ENCODE measurements around the gene RTL5. TPM values are rescaled to one million over a fixed set of nuclear protein-coding genes. Genes with fewer than 3 reads are reported as not detected.

RTL5 gene
- polyA plus RNA-seq, 1 donor (not counting 4 experiments of a cell fraction or from before 2014, with no cell fraction given): 0.09 TPM

DNA sequence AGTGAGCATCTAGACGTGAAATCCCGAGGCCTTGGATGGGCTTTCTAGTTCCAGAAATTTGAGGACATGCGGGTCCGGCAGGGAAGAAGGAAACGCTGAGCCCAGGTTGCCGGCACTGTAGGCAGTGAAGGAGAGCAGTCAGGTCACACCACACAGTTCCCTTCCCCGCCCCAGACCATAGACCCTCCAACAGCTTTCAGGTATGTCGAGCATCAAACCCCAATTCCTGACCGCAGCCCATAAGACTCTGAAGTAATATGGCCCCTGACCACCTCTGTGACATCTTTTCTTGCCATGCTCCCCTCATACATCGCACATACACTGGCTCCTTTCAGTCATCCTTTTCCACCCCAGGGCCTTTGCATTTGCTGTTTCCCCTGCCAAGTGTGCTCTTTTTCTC, 23.0 kb downstream of the RTL5 start:
- no peaks in the 10 kb centered on the region for H3K4me1 ChIP-seq (ENCODE audit: control insufficient read depth, extremely low read depth, insufficient read depth, low read length)
- no peak overlapping the region for H3K4me3 ChIP-seq (ENCODE audit: control insufficient read depth in 2 of 3, extremely low read depth in 1 of 3, insufficient read depth in 2 of 3, low read depth in 1 of 3, low read length in 3 of 3)
- H3K9ac ChIP-seq (ENCODE audit: control insufficient read depth, extremely low read depth, insufficient read depth, low read length): no peak overlapping the region
- H3K9me3 ChIP-seq (ENCODE audit: control insufficient read depth, low read depth, low read length): no peaks in the 10 kb centered on the region
- DNase-seq (ENCODE audit: low read depth, low spot score): no peak
- H3K4me2 ChIP-seq (ENCODE audit: control insufficient read depth, extremely low read depth, insufficient read depth, low read depth, low read length): no peak overlapping the region
- no peaks in the 10 kb centered on the region for H3K36me3 ChIP-seq (ENCODE audit: control insufficient read depth in 2 of 2, extremely low read depth in 1 of 2, insufficient read depth in 2 of 2, low read length in 2 of 2)
- FAIRE-seq: no peak
- no peaks in the 10 kb centered on the region for H4K20me1 ChIP-seq (ENCODE audit: control insufficient read depth, extremely low read depth, insufficient read depth, low read length)
- dilution Hi-C loops (cut with MboI; ENCODE audit: extremely low pct_ligation_motif_present, low sequenced_read_pairs): no loop called here
- TF ChIP-seq, protein P1, sequence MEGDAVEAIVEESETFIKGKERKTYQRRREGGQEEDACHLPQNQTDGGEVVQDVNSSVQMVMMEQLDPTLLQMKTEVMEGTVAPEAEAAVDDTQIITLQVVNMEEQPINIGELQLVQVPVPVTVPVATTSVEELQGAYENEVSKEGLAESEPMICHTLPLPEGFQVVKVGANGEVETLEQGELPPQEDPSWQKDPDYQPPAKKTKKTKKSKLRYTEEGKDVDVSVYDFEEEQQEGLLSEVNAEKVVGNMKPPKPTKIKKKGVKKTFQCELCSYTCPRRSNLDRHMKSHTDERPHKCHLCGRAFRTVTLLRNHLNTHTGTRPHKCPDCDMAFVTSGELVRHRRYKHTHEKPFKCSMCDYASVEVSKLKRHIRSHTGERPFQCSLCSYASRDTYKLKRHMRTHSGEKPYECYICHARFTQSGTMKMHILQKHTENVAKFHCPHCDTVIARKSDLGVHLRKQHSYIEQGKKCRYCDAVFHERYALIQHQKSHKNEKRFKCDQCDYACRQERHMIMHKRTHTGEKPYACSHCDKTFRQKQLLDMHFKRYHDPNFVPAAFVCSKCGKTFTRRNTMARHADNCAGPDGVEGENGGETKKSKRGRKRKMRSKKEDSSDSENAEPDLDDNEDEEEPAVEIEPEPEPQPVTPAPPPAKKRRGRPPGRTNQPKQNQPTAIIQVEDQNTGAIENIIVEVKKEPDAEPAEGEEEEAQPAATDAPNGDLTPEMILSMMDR (optimal IDR thresholded peaks at IDR 0.05 in 1 of 3, IDR thresholded peaks at IDR 0.05 in 1 of 3, conservative IDR thresholded peaks at IDR 0.05 in 1 of 3; ENCODE audit: extremely low read depth in 1 of 3, insufficient read depth in 2 of 3, low read length in 3 of 3): no peak
- TF ChIP-seq EZH2 (IDR thresholded peaks at IDR 0.05; ENCODE audit: low read length): no peak
- H3K27ac ChIP-seq (ENCODE audit: control insufficient read depth, insufficient read depth, low read length): no peak overlapping the region
- peaks cover 31% of the 10 kb centered on the region for H3K27me3 ChIP-seq (ENCODE audit: control insufficient read depth, extremely low read depth, insufficient read depth, low read length)
- no peaks in the 10 kb centered on the region for H3K9me1 ChIP-seq (ENCODE audit: control insufficient read depth, extremely low read depth, insufficient read depth, low read length)
- H2AFZ ChIP-seq (ENCODE audit: control insufficient read depth, low read length): no peak overlapping the region
- H3K79me2 ChIP-seq (ENCODE audit: control insufficient read depth, insufficient read depth, low read length): no peaks in the 10 kb centered on the region

DNA sequence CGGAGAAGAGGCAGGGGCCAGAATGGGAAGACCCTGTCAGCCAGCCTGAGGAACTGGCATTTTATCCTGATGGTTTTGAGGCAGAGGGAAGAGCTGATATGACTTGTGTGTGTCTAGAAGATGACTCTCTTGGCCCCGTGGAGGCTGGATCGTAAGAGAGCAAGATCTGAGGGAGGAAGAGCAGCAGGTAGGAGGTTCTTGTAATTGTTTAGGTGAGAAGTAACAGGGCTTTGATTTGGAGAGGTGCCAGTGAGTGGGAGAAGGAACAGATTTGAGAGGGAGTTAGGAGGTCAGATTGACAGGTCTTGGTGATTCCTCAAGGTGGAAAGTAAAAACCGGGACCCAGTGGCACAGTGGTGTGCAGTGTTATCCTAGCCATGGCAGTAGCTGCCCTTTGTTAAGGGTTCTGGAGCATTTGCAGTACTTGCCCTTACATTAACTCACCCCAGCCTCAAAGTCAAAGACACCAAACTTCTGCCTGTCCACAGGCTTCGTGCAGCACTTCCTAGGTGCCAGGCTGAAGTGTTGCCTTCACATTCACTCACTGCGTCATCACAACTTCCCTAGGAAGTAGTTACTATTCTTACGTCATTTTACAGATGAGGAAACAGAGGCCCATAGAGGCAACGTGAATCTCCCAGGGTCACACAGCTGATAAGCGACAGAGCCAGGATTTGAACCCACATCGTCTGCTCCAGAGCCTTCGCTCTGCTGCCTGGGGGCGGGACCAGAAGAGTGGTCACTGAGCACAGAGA, 23.7 kb downstream of the RTL5 start:
- FAIRE-seq: no peak
- peaks cover 31% of the 10 kb centered on the region for H3K27me3 ChIP-seq (ENCODE audit: control insufficient read depth, extremely low read depth, insufficient read depth, low read length)
- no peak for TF ChIP-seq EZH2 (IDR thresholded peaks at IDR 0.05; ENCODE audit: low read length)
- TF ChIP-seq, protein P1 (optimal IDR thresholded peaks at IDR 0.05 in 1 of 3, IDR thresholded peaks at IDR 0.05 in 1 of 3, conservative IDR thresholded peaks at IDR 0.05 in 1 of 3; ENCODE audit: extremely low read depth in 1 of 3, insufficient read depth in 2 of 3, low read length in 3 of 3): no peak
- H3K36me3 ChIP-seq (ENCODE audit: control insufficient read depth in 2 of 2, extremely low read depth in 1 of 2, insufficient read depth in 2 of 2, low read length in 2 of 2): no peaks in the 10 kb centered on the region
- H2AFZ ChIP-seq (ENCODE audit: control insufficient read depth, low read length): no peak overlapping the region
- no peak for DNase-seq (ENCODE audit: low read depth, low spot score)
- no peak overlapping the region for H3K4me2 ChIP-seq (ENCODE audit: control insufficient read depth, extremely low read depth, insufficient read depth, low read depth, low read length)
- dilution Hi-C loops (cut with MboI; ENCODE audit: extremely low pct_ligation_motif_present, low sequenced_read_pairs): no loop called here
- H3K9me3 ChIP-seq (ENCODE audit: control insufficient read depth, low read depth, low read length): no peaks in the 10 kb centered on the region
- no peak overlapping the region for H3K4me3 ChIP-seq (ENCODE audit: control insufficient read depth in 2 of 3, extremely low read depth in 1 of 3, insufficient read depth in 2 of 3, low read depth in 1 of 3, low read length in 3 of 3)
- H3K27ac ChIP-seq (ENCODE audit: control insufficient read depth, insufficient read depth, low read length): no peak overlapping the region
- H3K9me1 ChIP-seq (ENCODE audit: control insufficient read depth, extremely low read depth, insufficient read depth, low read length): no peaks in the 10 kb centered on the region
- no peak overlapping the region for H3K9ac ChIP-seq (ENCODE audit: control insufficient read depth, extremely low read depth, insufficient read depth, low read length)
- H4K20me1 ChIP-seq (ENCODE audit: control insufficient read depth, extremely low read depth, insufficient read depth, low read length): no peaks in the 10 kb centered on the region
- H3K79me2 ChIP-seq (ENCODE audit: control insufficient read depth, insufficient read depth, low read length): no peaks in the 10 kb centered on the region
- H3K4me1 ChIP-seq (ENCODE audit: control insufficient read depth, extremely low read depth, insufficient read depth, low read length): no peaks in the 10 kb centered on the region
